BJ (cell line): ENCODE measurements around the gene RAB12. TPM values are rescaled to one million over a fixed set of nuclear protein-coding genes. Genes with fewer than 3 reads are reported as not detected.
"Not testable (repeated sequence)": the region's sequence is repeated elsewhere in the genome, so short reads cannot be mapped to it uniquely, and the experiment has no call there.

Experiments used
- CTCF ChIA-PET: fragments of 350-600 bp; formaldehyde crosslinking; extraction: SDS; loops from one replicate; lab custom pipeline; 2021; ENCODE audit warnings: antibody characterized with exemption, inconsistent platforms; lab: Yijun Ruan, JAX
- POLR2A ChIA-PET: fragments of 300-600 bp; sonication (Branson Sonifier 250); formaldehyde crosslinking; extraction: SDS; loops from one replicate; lab custom pipeline; 2021; ENCODE audit warnings: antibody characterized with exemption; lab: Charles Lee
- DNase-seq: peaks from one replicate; pipeline ENCODE4 v3.0.0-alpha.2; 2011; ENCODE audit warnings: low read depth
- H3K27me3 ChIP-seq: 2 replicates; pipeline ENCODE4 v1.6.0; 2011; ENCODE audit warnings: low read length; ENCODE audit not compliant: control insufficient read depth, insufficient read depth
- H3K36me3 ChIP-seq: 2 replicates; pipeline ENCODE4 v1.5.1; 2011; ENCODE audit warnings: low read length; ENCODE audit not compliant: control insufficient read depth, insufficient read depth
- H3K4me3 ChIP-seq: 2 replicates; pipeline ENCODE4 v1.5.1; 2011; ENCODE audit warnings: low read depth, mild to moderate bottlenecking, control low read depth, low read length
- polyA plus RNA-seq: library from polyadenylated mRNA; depleted of rRNA; stranded (reverse); fragments of >200 nt; gene quantifications from 2 replicates; pipeline ENCODE4 v1.2.3, GENCODE V29; 2011
- TF ChIP-seq, protein P1 (sequence below): IDR thresholded peaks from 2 replicates; pipeline ENCODE4 v1.5.1; 2011; ENCODE audit warnings: low read depth, mild to moderate bottlenecking, control low read depth, inconsistent platforms, low read length, moderate library complexity; ENCODE audit not compliant: insufficient read depth

The RAB12 gene
- polyA plus RNA-seq, 1 experiment, result 8.8 TPM

DNA sequence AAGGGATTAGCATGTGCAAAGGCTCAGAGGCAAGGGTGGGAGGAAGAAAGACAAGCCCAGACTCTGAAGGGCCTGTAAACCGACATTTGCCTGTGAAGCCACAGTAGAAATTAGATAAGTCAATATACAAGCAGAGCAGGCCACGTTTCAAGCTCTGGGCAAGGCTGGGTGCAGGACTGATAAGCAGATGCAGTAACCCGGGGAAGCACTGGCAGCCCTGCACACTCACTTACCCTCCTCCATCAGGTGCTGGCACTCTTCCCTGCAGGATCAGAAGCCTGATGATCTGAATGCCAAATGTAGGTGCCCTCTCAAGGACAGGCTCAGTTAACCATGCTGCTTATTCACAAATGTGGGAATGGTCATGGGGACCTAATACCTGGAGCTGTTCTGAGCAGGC lies 46.3 kb upstream of the RAB12 start:
- POLR2A ChIA-PET, result no interaction called here
- CTCF ChIA-PET, result no interaction called here
- TF ChIP-seq, protein P1, sequence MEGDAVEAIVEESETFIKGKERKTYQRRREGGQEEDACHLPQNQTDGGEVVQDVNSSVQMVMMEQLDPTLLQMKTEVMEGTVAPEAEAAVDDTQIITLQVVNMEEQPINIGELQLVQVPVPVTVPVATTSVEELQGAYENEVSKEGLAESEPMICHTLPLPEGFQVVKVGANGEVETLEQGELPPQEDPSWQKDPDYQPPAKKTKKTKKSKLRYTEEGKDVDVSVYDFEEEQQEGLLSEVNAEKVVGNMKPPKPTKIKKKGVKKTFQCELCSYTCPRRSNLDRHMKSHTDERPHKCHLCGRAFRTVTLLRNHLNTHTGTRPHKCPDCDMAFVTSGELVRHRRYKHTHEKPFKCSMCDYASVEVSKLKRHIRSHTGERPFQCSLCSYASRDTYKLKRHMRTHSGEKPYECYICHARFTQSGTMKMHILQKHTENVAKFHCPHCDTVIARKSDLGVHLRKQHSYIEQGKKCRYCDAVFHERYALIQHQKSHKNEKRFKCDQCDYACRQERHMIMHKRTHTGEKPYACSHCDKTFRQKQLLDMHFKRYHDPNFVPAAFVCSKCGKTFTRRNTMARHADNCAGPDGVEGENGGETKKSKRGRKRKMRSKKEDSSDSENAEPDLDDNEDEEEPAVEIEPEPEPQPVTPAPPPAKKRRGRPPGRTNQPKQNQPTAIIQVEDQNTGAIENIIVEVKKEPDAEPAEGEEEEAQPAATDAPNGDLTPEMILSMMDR, result no peak
- peaks cover 6% of the 10 kb centered on the region for H3K27me3 ChIP-seq
- no peak for DNase-seq
- no peak overlapping the region for H3K4me3 ChIP-seq
- no peaks in the 10 kb centered on the region for H3K36me3 ChIP-seq

DNA sequence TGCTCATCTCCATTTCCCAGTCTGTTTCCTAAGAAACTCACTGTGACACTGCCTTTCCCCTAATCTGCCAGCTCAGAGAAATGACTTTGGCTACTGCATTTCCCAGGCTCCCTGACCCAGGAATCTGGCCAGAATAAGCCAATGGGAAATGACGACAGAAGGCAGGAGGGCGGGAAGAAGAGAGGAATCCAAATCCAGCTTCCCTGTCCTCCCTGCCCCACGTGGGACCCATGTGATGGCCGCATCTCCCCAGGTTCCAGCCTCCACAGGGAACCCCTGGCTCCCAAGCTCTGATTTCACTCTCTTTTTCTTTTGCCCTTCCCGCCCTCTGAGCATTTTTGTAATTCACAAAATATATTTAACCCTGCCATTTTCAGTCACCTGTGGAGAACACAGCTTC lies 37.8 kb upstream of the RAB12 start:
- no peaks in the 10 kb centered on the region for H3K36me3 ChIP-seq
- TF ChIP-seq, protein P1, result no peak
- no peaks in the 10 kb centered on the region for H3K27me3 ChIP-seq
- DNase-seq, result no peak
- H3K4me3 ChIP-seq, result no peak overlapping the region
- CTCF ChIA-PET, result no interaction called here
- POLR2A ChIA-PET, result no interaction called here

DNA sequence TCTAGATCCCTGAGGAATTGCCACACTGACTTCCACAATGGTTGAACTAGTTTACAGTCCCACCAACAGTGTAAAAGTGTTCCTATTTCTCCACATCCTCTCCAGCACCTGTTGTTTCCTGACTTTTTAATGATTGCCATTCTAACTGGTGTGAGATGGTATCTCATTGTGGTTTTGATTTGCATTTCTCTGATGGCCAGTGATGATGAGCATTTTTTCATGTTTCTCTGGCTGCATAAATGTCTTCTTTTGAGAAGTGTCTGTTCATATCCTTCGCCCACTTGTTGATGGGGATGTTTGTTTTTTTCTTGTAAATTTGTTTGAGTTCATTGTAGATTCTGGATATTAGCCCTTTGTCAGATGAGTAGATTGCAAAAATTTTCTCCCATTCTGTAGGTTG lies 35.5 kb upstream of the RAB12 start:
- H3K4me3 ChIP-seq, CTCF ChIA-PET, DNase-seq, H3K27me3 ChIP-seq, POLR2A ChIA-PET, H3K36me3 ChIP-seq: not testable (repeated sequence)

DNA sequence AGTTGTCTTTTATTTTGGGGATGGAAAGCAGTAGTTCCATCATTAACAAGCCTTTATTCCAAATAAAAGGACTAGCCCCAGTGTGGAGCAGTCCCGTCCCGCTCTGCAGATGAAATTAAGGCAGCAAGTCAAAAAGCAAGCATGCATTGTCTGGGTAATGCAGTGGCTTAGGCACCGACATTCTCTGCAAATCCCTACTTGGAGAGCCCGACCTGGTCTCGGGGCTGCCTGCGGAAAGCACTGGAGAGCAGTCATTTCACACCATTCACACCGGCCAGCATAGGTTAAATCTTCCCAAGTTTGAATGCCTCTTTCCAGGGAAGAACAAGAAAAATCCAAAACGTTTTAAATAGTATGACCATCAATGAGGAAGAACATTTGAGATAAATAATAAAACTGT lies 24.4 kb upstream of the RAB12 start:
- peaks cover 7% of the 10 kb centered on the region; the same call in 1 of the 2 replicates for H3K27me3 ChIP-seq
- TF ChIP-seq, protein P1, result no peak
- CTCF ChIA-PET, result no interaction called here
- no peaks in the 10 kb centered on the region for H3K36me3 ChIP-seq
- no peak overlapping the region for H3K4me3 ChIP-seq
- DNase-seq, result no peak
- POLR2A ChIA-PET, result no interaction called here

DNA sequence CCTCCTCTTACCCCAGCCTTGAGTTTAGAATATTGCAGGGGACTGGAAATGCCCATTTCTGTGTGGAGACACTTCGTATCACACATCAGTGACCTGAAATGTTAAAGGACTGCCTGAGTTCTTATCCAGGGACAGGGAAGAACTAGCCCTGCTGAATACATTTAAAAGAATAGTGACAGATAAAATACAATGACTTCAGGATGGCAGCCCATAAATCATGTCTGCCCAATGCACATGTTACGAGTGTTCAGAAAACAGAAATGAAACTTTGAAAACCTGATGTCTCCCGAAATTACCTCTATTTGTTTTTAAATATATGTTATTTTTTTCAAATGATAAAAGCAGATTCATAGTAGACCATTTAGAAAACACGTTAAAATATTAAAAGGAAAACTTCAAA lies 22.3 kb upstream of the RAB12 start:
- H3K36me3 ChIP-seq, result no peaks in the 10 kb centered on the region
- POLR2A ChIA-PET, result no interaction called here
- peaks cover 7% of the 10 kb centered on the region for H3K27me3 ChIP-seq
- no peak overlapping the region for H3K4me3 ChIP-seq
- CTCF ChIA-PET, result no interaction called here
- no peak for DNase-seq
- TF ChIP-seq, protein P1, result no peak

DNA sequence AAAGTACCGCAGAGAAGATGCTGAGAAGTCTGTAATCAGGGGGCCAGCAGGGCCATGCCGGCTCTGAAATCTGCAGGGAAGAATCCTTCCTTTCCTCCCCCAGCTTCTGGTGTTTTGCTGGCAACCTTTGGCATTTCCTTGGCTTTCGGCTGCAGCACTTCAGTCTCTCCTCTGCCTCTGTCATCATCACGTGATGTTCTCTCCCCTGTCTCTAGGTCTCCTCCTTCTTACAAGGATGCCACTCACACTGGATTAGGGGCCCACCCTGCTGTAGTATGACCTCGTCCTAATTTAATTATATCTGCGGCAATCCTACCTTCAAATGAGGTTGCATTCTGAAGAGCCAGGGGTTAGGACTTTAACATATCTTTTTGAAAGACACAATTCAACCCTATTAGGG lies 13.8 kb upstream of the RAB12 start:
- H3K36me3 ChIP-seq, result no peaks in the 10 kb centered on the region
- H3K27me3 ChIP-seq, result peaks cover 8% of the 10 kb centered on the region; the same call in 1 of the 2 replicates
- DNase-seq, result no peak
- TF ChIP-seq, protein P1, result no peak
- ChIA-PET POLR2A (no interaction called here), CTCF (no interaction called here)
- H3K4me3 ChIP-seq, result no peak overlapping the region
